ENCODE measurements around the gene ORM2.

Gene ORM2

GRCh38 chr9:114344692-114345091 is 15.0 kb downstream of the ORM2 start:
- in situ Hi-C loops (cut with HindIII; ENCODE audit: low sequenced_read_pairs), result no loop called here

- in situ Hi-C loops (cut with HindIII; ENCODE audit: low sequenced_read_pairs), result no loop called here
Observed at GRCh38 chr9:114345493-114346065, 15.9 kb downstream of the ORM2 start.

GRCh38 chr9:114346146-114346545 is 16.5 kb downstream of the ORM2 start:
- in situ Hi-C loops (cut with HindIII; ENCODE audit: low sequenced_read_pairs), result no loop called here

GRCh38 chr9:114347675-114348074 is 18.0 kb downstream of the ORM2 start:
- in situ Hi-C loops (cut with HindIII; ENCODE audit: low sequenced_read_pairs), result no loop called here

- in situ Hi-C loops (cut with HindIII; ENCODE audit: low sequenced_read_pairs), result no loop called here
Observed at GRCh38 chr9:114348261-114348905, 18.7 kb downstream of the ORM2 start.

- in situ Hi-C loops (cut with HindIII; ENCODE audit: low sequenced_read_pairs), result no loop called here
Observed at GRCh38 chr9:114348906-114349482, 19.3 kb downstream of the ORM2 start.

GRCh38 chr9:114349713-114350480 is 20.2 kb downstream of the ORM2 start:
- in situ Hi-C loops (cut with HindIII; ENCODE audit: low sequenced_read_pairs), result no loop called here

- in situ Hi-C loops (cut with HindIII; ENCODE audit: low sequenced_read_pairs), result no loop called here
Observed at GRCh38 chr9:114350636-114351401, 21.1 kb downstream of the ORM2 start.

- in situ Hi-C loops (cut with HindIII; ENCODE audit: low sequenced_read_pairs), result no loop called here
Observed at GRCh38 chr9:114351932-114352331, 22.3 kb downstream of the ORM2 start.

- in situ Hi-C loops (cut with HindIII; ENCODE audit: low sequenced_read_pairs), result no loop called here
Observed at GRCh38 chr9:114355821-114356220, 26.2 kb downstream of the ORM2 start.

- in situ Hi-C loops (cut with HindIII; ENCODE audit: low sequenced_read_pairs), result no loop called here
Observed at GRCh38 chr9:114356792-114357191, 27.1 kb downstream of the ORM2 start.

GRCh38 chr9:114357360-114357759 is 27.7 kb downstream of the ORM2 start:
- in situ Hi-C loops (cut with HindIII; ENCODE audit: low sequenced_read_pairs), result no loop called here

GRCh38 chr9:114357911-114358328 is 28.3 kb downstream of the ORM2 start:
- in situ Hi-C loops (cut with HindIII; ENCODE audit: low sequenced_read_pairs), result no loop called here

GRCh38 chr9:114359801-114360200 is 30.1 kb downstream of the ORM2 start:
- in situ Hi-C loops (cut with HindIII; ENCODE audit: low sequenced_read_pairs), result no loop called here

GRCh38 chr9:114361542-114361941 is 31.9 kb downstream of the ORM2 start:
- in situ Hi-C loops (cut with HindIII; ENCODE audit: low sequenced_read_pairs), result no loop called here

GRCh38 chr9:114362394-114362793 is 32.7 kb downstream of the ORM2 start:
- in situ Hi-C loops (cut with HindIII; ENCODE audit: low sequenced_read_pairs), result no loop called here

- in situ Hi-C loops (cut with HindIII; ENCODE audit: low sequenced_read_pairs), result no loop called here
Observed at GRCh38 chr9:114363424-114363823, 33.8 kb downstream of the ORM2 start.

GRCh38 chr9:114364134-114365041 is 34.7 kb downstream of the ORM2 start:
- in situ Hi-C loops (cut with HindIII; ENCODE audit: low sequenced_read_pairs), result no loop called here

GRCh38 chr9:114365194-114365593 is 35.5 kb downstream of the ORM2 start:
- in situ Hi-C loops (cut with HindIII; ENCODE audit: low sequenced_read_pairs), result no loop called here
